ENCODE data around the gene CHST13. TPM values are rescaled to one million over a fixed set of nuclear protein-coding genes. Genes with fewer than 3 reads are reported as not detected.

CHST13 gene
- total RNA-seq, 4 donors from 2014 or later: 2.8 to 2.9 TPM; not detected in 2

GRCh38 chr3:126547721-126548120 lies 23.8 kb downstream of the CHST13 start:
- peak in 1 of 3 donors; percentile 5 for DNase-seq

DNA sequence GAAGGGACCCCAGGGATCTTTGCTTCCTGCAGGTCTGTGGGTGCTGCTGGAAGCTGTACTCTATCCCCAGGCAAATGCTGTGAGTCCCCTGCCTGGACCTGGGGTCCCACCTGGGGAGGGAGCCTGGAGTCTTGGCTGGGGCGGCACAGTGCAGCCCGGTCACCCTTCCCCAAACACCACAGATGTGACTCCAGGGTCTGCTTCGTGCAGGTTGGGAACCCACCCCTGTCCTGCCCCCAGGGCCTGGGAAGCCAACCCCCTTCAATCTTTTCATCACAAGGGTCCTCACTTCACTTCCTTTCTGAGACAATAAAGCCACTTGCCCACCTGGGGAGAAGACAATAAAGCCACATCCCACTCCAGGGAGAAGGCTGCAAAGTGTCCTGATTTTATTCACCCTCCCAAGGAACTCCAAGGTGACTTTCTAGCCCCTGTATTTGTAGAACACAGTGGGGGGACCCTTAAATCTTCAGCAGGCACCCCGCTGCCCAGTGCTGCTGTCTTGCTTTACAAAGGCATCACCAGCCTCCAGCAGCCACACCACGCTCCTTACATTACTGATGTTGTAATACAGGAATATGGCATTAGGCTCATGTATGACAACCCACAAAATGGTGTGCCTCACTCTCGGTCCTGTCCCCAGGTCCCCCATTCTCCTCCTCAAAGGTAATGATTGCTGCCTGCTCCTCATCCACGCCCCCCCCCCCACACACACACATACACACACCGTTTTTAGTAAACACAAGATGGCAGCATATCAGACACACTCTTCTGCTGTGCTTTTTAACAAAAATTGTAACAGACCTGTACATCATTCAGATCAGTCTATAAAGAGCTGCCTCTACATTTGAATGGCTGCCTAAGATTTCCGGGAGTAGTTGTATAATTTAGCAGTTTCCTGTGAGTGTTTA lies 24.9 kb downstream of the CHST13 start:
- H3K4me3 ChIP-seq: no peak overlapping the region
- H3K4me1 ChIP-seq: no peaks in the 10 kb centered on the region
- no peaks in the 10 kb centered on the region for H3K36me3 ChIP-seq
- peak in 2 of 3 donors; percentile 19 to 26 for DNase-seq
- H3K27me3 ChIP-seq: no peaks in the 10 kb centered on the region
- H3K9me3 ChIP-seq: no peaks in the 10 kb centered on the region
- no peak overlapping the region for H3K27ac ChIP-seq
- no peak for TF ChIP-seq CTCF (IDR thresholded peaks at IDR 0.05)
- TF ChIP-seq POLR2A (IDR thresholded peaks at IDR 0.05): no peak

More at GRCh38 chr3:126547721-126548120, 23.8 kb downstream of the CHST13 start:
- H3K27ac ChIP-seq: no peak overlapping the region
- TF ChIP-seq POLR2A (IDR thresholded peaks at IDR 0.05): no peak
- TF ChIP-seq CTCF (IDR thresholded peaks at IDR 0.05): no peak
- no peaks in the 10 kb centered on the region for H3K27me3 ChIP-seq
- no peaks in the 10 kb centered on the region for H3K4me1 ChIP-seq
- H3K9me3 ChIP-seq: no peaks in the 10 kb centered on the region
- no peaks in the 10 kb centered on the region for H3K36me3 ChIP-seq
- no peak overlapping the region for H3K4me3 ChIP-seq

DNA sequence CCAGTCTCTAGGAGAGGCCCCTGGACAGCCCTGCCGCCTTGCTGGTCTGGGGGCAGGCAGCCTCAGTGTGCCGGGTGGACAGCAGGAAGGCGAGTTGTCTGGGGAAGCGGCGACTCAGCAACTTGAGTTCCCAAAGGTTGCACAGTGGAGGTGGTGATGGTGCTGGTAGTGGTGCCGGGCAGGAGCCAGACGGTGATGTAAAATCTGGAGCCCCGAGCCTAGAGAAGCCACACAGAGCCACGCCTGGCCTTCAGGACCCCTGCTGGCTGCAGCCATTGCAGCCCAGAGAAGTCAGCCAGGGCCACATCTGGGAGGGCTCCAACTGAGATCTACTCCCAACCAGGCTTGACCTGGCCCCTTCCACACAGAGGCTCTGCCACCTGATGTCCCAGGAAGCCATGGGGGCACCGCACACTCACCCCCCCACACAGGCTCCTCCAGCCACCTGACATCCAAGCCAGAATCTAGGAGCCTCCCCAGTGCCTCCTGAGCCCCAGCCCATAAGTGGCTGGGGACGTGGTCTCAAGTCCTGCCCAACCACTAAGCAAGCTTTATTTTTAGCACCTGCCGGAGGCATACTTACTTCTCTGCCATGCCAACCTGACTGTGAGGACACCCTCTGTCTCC lies 26.0 kb downstream of the CHST13 start:
- H3K27me3 ChIP-seq: no peaks in the 10 kb centered on the region
- H3K4me3 ChIP-seq: no peak overlapping the region
- no peaks in the 10 kb centered on the region for H3K4me1 ChIP-seq
- H3K27ac ChIP-seq: no peak overlapping the region
- DNase-seq: peak; percentile 6 to 37 (median 23)
- H3K9me3 ChIP-seq: no peaks in the 10 kb centered on the region
- H3K36me3 ChIP-seq: no peaks in the 10 kb centered on the region
- TF ChIP-seq CTCF (IDR thresholded peaks at IDR 0.05) (no peak), POLR2A (IDR thresholded peaks at IDR 0.05) (no peak)

DNA sequence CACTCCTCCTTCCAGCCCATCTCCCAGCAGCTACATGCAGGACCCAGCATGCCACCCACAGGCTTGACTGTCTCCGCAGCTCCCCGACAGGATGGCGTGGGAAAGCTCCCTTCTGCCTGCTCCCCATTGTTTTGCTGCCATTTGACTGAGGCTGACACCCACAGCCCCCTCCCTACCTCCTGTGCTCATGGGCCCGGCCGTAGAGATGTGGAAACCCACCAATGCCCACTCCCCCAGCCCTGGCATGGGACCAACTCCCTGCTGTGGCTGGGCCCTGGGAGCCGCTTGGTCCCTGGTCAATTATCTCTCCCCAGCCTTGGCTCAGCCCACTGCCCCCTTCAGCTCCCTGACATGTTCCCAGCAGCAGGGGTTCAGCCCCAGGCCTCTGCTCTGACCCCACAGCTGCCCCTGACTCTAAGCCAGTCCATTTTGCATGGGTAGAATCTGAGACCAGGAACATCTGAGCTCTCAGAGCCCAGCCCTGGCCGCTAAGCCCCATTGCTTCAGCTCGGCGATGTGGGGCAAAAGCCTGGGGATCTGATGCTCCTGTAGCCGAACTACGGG lies 26.6 kb downstream of the CHST13 start:
- DNase-seq: peak in 2 of 3 donors; percentile 10 to 28
- Histone ChIP-seq H3K27me3 (no peaks in the 10 kb centered on the region), H3K4me3 (no peak overlapping the region), H3K4me1 (no peaks in the 10 kb centered on the region), H3K36me3 (no peaks in the 10 kb centered on the region), H3K9me3 (no peaks in the 10 kb centered on the region), H3K27ac (no peak overlapping the region)
- TF ChIP-seq CTCF (IDR thresholded peaks at IDR 0.05) (no peak), POLR2A (IDR thresholded peaks at IDR 0.05) (no peak)

DNA sequence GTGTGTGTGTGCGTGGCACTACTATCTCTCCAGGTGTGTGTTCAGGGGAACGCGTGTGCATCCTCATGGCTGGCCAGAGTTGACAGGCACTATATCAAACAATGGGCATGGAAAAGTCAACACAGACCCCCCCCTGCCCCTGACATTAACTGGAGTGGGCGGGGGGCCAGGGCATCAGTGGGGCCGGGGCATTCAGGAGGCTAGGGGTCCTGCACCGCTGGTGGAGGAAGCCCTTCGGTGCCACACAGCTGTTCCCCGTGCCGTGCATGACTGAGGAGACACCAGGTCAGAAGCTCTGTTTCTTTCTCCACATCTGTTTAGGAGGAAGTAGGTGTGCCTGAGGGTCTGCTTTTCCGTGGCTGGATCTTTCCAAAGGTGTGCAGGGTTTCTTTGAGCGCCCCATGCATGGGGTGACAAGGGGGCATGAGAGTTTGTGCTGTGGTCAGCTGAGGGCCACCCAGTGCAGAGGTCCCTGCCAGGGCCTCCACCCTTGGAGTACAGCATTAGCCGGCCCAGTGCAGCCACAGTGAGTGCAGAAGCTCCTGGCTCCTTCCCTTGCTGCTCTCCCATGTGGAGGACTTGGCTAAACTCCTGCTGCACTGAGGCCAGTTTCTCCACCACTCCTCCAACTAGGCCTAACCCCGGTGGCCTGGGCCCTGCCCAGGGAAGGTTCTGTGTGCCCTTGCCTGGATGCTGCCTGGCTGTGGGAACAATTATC lies 27.3 kb downstream of the CHST13 start:
- Histone ChIP-seq H3K36me3 (no peaks in the 10 kb centered on the region), H3K9me3 (no peaks in the 10 kb centered on the region), H3K4me1 (no peaks in the 10 kb centered on the region), H3K4me3 (no peak overlapping the region), H3K27ac (no peak overlapping the region), H3K27me3 (no peaks in the 10 kb centered on the region)
- peak in 2 of 3 donors; percentile 12 to 27 for DNase-seq
- TF ChIP-seq CTCF (IDR thresholded peaks at IDR 0.05): no peak

Measured in Peyer's patch (tissue), 4 donors.